ENCODE data around the gene SH2B2.

Gene SH2B2

GRCh38 chr7:102291916-102292267 lies 5.2 kb downstream of the SH2B2 start:
- no peak for TF ChIP-seq CTCF (IDR thresholded peaks at IDR 0.05; ENCODE audit: extremely low read depth, insufficient read depth, missing control alignments)
- DNase-seq (ENCODE audit: low spot score) = no peak
- in situ Hi-C loops (cut with MboI; ENCODE audit: low pct_unique_long_range_greater_than_20kb, low sequenced_read_pairs, unreplicated experiment) = no loop called here

GRCh38 chr7:102292813-102293798 lies 6.4 kb downstream of the SH2B2 start:
- TF ChIP-seq CTCF (IDR thresholded peaks at IDR 0.05; ENCODE audit: extremely low read depth, insufficient read depth, missing control alignments) = no peak
- DNase-seq (ENCODE audit: low spot score) = no peak
- in situ Hi-C loops (cut with MboI; ENCODE audit: low pct_unique_long_range_greater_than_20kb, low sequenced_read_pairs, unreplicated experiment) = no loop called here

DNA sequence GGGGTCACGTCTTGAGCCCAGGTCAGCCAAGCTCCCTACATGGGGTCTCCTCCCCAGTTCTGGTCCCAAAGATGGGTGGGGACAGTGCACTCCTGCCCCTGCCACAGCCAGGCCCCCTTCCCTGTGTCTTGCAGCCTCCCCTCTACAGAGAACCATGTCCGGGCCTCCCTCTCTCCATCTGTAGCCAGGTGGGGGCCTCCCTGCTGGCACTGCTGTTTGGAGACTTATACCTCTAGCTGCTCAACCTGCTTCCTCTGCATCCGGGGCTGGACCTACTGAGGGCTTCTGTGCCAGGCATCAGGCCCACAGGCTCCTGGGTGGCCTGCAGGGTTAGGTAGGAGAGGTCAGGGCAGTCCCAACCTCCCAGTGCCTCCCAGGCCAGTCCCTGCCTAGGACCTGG lies 7.9 kb downstream of the SH2B2 start:
- no peak for DNase-seq (ENCODE audit: low spot score)
- in situ Hi-C loops (cut with MboI; ENCODE audit: low pct_unique_long_range_greater_than_20kb, low sequenced_read_pairs, unreplicated experiment) = no loop called here
- TF ChIP-seq CTCF (IDR thresholded peaks at IDR 0.05; ENCODE audit: extremely low read depth, insufficient read depth, missing control alignments) = no peak

- TF ChIP-seq CTCF (IDR thresholded peaks at IDR 0.05; ENCODE audit: extremely low read depth, insufficient read depth, missing control alignments) = no peak
- DNase-seq (ENCODE audit: low spot score) = no peak
- in situ Hi-C loops (cut with MboI; ENCODE audit: low pct_unique_long_range_greater_than_20kb, low sequenced_read_pairs, unreplicated experiment) = no loop called here
These were observed 8.9 kb downstream of the SH2B2 start for GRCh38 chr7:102295346-102296178.

DNA sequence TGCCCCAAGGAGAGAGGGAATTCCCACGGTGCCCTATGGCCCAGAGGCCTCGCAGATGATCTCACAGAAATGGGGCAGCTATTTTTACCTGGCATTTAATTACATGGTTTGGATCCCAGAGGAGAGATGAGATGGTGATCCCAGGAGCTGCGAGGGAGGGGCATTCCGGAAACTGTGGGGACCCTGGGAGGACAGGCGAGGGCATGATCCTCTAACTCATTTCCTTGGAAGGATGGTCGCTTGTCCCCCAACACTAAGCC lies 9.4 kb downstream of the SH2B2 start:
- no peak for DNase-seq (ENCODE audit: low spot score)
- in situ Hi-C loops (cut with MboI; ENCODE audit: low pct_unique_long_range_greater_than_20kb, low sequenced_read_pairs, unreplicated experiment) = no loop called here
- no peak for TF ChIP-seq CTCF (IDR thresholded peaks at IDR 0.05; ENCODE audit: extremely low read depth, insufficient read depth, missing control alignments)

GRCh38 chr7:102296514-102296913 lies 9.8 kb downstream of the SH2B2 start:
- TF ChIP-seq CTCF (IDR thresholded peaks at IDR 0.05; ENCODE audit: extremely low read depth, insufficient read depth, missing control alignments) = no peak
- DNase-seq (ENCODE audit: low spot score) = no peak
- in situ Hi-C loops (cut with MboI; ENCODE audit: low pct_unique_long_range_greater_than_20kb, low sequenced_read_pairs, unreplicated experiment) = no loop called here

All from GM13977 (cell line).